Activated B cell treated with CpG ODN at 0.5 μM for 24 hours (primary cell): ENCODE data around the gene RPS6KA2. TPM values are rescaled to one million over a fixed set of nuclear protein-coding genes. Genes with fewer than 3 reads are reported as not detected.

Experiments used
- ATAC-seq: fragments of 200-7000 bp; cut with Tn5 transposase; one replicate; pipeline ENCODE4 v1.10.0; 2021; ENCODE audit warnings: low read depth, mild to moderate bottlenecking, moderate library complexity
- CTCF ChIA-PET: fragments of 350-600 bp; sonication (Branson Sonifier 250); formaldehyde crosslinking; loops from one replicate; lab custom pipeline; 2021; ENCODE audit warnings: antibody characterized with exemption; lab: Charles Lee
- POLR2A ChIA-PET: fragments of 350-600 bp; sonication (Branson Sonifier 250); formaldehyde crosslinking; loops from one replicate; lab custom pipeline; 2021; ENCODE audit warnings: antibody characterized with exemption; lab: Charles Lee
- DNase-seq: peaks from one replicate; pipeline ENCODE4 v3.0.0; 2022
- H3K27ac Mint-ChIP-seq: one replicate; pipeline ENCODE4 v1.8.0; 2020; ENCODE audit warnings: mixed read lengths
- H3K27me3 Mint-ChIP-seq: one replicate; pipeline ENCODE4 v1.8.0; 2021; ENCODE audit warnings: mixed read lengths
- H3K36me3 Mint-ChIP-seq: one replicate; pipeline ENCODE4 v1.8.0; 2021; ENCODE audit warnings: low read depth, mixed read lengths
- H3K4me1 Mint-ChIP-seq: one replicate; pipeline ENCODE4 v1.8.0; 2021; ENCODE audit warnings: mixed read lengths
- H3K4me3 Mint-ChIP-seq: one replicate; pipeline ENCODE4 v1.8.0; 2020; ENCODE audit warnings: mild to moderate bottlenecking, mixed read lengths
- H3K9me3 Mint-ChIP-seq: one replicate; pipeline ENCODE4 v1.8.0; 2020; ENCODE audit warnings: mixed read lengths
- CTCF ChIP-seq: fragments of 200-600 bp; IDR thresholded peaks from one replicate; pipeline ENCODE4 v1.8.0; 2022; ENCODE audit warnings: antibody characterized with exemption, mild to moderate bottlenecking
- intact Hi-C: fragments of 100-400 bp; cut with micrococcal nuclease; formaldehyde crosslinking; loops from one replicate; pipeline ENCODE4 v1.15.1; 2024
- total RNA-seq: library from RNA; stranded (reverse); gene quantifications from 2 replicates; pipeline ENCODE4 v1.2.3, GENCODE V29; 2022

The RPS6KA2 gene
- total RNA-seq, 1 donor from 2014 or later = 14.4 TPM

DNA sequence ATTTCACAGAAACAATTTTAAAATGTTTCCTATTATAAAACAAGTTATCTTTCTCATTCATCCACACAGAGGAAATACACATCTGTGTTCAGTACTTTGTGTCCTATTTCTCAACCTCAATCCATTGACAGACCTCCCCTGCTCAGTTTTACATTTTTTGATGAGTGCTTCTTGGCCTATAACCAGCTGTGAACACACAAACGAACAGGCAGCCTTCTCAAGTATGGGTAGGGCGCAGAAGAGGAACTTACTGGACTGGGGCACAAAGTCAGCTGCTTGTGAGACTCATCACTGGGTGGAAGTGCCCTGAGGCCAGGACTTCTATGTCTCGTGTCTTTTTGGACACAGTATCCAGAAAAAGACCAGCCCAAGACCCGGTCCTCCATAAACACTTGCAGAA is 2.8 kb downstream of the RPS6KA2 start:
- Mint-ChIP-seq H3K27ac (no peak overlapping the region), H3K4me3 (no peak overlapping the region), H3K27me3 (peaks cover 12% of the 10 kb centered on the region), H3K9me3 (no peaks in the 10 kb centered on the region), H3K4me1 (peaks cover 17% of the 10 kb centered on the region), H3K36me3 (no peaks in the 10 kb centered on the region)
- TF ChIP-seq CTCF = no peak
- intact Hi-C loops = loop anchor here (10.0 kb wide), 1 partner anchor 109 kb away; no protein-coding TSS in a partner anchor
- DNase-seq (no peak), ATAC-seq (no peak)
- ChIA-PET CTCF (no interaction called here), POLR2A (no interaction called here)

GRCh38 chr6:166623318-166623717 is 3.7 kb downstream of the RPS6KA2 start:
- intact Hi-C loops = loop anchor here (10.0 kb wide), 1 partner anchor 109 kb away; no protein-coding TSS in a partner anchor
- CTCF ChIA-PET = no interaction called here
- POLR2A ChIA-PET = interaction anchor here (1.5 kb wide), 1 partner anchor 34 kb away, joined by 4 read pairs; no protein-coding TSS in a partner anchor
- Mint-ChIP-seq H3K27ac (no peak overlapping the region), H3K27me3 (peaks cover 10% of the 10 kb centered on the region), H3K9me3 (no peaks in the 10 kb centered on the region), H3K4me1 (peaks cover 14% of the 10 kb centered on the region), H3K4me3 (no peak overlapping the region), H3K36me3 (no peaks in the 10 kb centered on the region)
- TF ChIP-seq CTCF = no peak
- DNase-seq (no peak), ATAC-seq (no peak)

GRCh38 chr6:166621114-166621540 is 5.9 kb downstream of the RPS6KA2 start:
- Mint-ChIP-seq H3K4me3 (no peak overlapping the region), H3K27ac (no peak overlapping the region), H3K9me3 (no peaks in the 10 kb centered on the region), H3K4me1 (peaks cover 5% of the 10 kb centered on the region), H3K36me3 (no peaks in the 10 kb centered on the region), H3K27me3 (peaks cover 8% of the 10 kb centered on the region)
- no peak for TF ChIP-seq CTCF
- ChIA-PET CTCF (no interaction called here), POLR2A (no interaction called here)
- ATAC-seq (no peak), DNase-seq (no peak)
- intact Hi-C loops = loop anchor here (10.0 kb wide), 1 partner anchor 106 kb away; no protein-coding TSS in a partner anchor

GRCh38 chr6:166620478-166621113 is 6.5 kb downstream of the RPS6KA2 start:
- POLR2A ChIA-PET = no interaction called here
- H3K4me3 Mint-ChIP-seq = no peak overlapping the region
- CTCF ChIA-PET = no interaction called here

More at GRCh38 chr6:166620478-166621113, 6.5 kb downstream of the RPS6KA2 start:
- Mint-ChIP-seq H3K4me1 (peaks cover 3% of the 10 kb centered on the region), H3K27ac (no peak overlapping the region), H3K36me3 (no peaks in the 10 kb centered on the region), H3K9me3 (no peaks in the 10 kb centered on the region), H3K27me3 (peaks cover 3% of the 10 kb centered on the region)
- ATAC-seq (no peak), DNase-seq (no peak)
- no peak for TF ChIP-seq CTCF
- intact Hi-C loops = loop anchor here (10.0 kb wide), 1 partner anchor 106 kb away; no protein-coding TSS in a partner anchor
